GM18517 (cell line): Measurements from ENCODE around the gene MRTO4.
A peak's percentile ranks its signal among the peaks of the same experiment; 100 is the strongest.
"Not testable (repeated sequence)": the region's sequence is repeated elsewhere in the genome, so short reads cannot be mapped to it uniquely, and the experiment has no call there.

ENCODE experiments used
- ATAC-seq: cut with Tn5 transposase; IDR thresholded peaks from one replicate; pipeline ENCODE4 v1.9.1; 2021; ENCODE audit warnings: mild to moderate bottlenecking, moderate library complexity; ENCODE audit not compliant: unreplicated experiment

The MRTO4 gene

DNA sequence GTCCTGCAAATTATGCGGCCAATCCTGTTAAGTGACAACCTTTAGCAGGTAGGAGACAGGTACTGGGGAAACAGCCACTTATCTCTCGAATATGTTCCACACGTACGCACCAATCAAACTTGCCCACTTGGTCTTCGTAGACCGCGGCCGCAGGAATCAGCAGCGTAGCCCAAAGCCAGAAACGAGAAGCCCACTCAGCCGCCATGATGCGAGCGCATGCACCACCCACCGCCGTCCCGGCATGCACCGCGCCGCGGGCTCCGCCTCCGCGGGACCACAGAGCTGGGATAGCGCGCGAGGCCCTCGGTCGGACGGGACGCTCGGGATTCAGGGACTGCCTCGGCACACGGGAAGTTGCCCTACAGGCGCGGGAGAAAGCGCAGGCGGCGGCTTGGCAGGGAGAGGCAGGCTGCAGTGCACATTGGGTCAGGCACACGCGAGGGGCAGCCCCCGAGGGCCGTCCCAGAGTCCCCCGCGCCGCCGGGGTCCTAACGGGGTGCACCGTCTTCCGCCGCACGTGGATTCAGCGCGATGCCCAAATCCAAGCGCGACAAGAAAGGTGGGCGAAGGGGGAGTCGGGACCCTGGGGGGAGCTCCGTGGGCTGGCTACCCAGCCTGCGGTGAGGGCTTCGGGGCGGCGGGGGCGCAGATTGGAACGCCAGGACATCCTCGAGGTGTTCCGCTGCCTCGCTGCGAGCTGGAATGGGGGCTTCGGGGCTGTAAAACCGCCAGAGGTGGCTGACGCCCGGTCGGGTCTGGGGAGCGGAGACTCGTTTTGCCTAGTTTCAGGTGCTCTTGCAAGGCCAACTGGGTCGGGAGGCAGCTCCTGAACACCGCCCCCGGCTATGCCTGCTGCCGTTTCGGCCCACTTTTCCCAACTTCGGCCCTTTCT lies at the start of gene MRTO4, which contains the start of gene EMC1:
MRTO4 (plus strand) TSS at position 501 of the 892 bp plus-strand sequence; CDS start at position 532, 31 bp downstream.
EMC1 (minus strand) TSS at position 220 of the 892 bp plus-strand sequence; CDS start at position 205, 15 bp downstream.
- ATAC-seq: peak; percentile 84

DNA sequence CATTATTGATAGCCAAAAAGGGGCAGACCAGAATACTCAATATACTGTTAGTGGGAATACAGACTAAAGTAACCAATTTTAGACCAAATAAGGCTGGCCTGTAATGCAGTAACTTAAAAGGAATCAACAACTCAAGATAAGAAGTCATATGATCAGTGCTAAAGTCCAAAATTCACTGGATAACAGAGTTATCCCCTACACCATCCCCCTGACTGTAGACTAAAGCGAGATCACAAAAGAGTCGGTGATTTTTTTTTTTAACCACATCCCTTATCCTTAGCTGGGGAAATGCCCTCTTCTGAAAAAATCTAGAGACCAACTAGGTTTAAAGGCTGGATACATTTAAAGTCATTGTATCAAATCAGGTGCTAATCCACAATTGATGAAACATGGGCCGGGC lies 49.2 kb upstream of the MRTO4 start:
- ATAC-seq: no peak

DNA sequence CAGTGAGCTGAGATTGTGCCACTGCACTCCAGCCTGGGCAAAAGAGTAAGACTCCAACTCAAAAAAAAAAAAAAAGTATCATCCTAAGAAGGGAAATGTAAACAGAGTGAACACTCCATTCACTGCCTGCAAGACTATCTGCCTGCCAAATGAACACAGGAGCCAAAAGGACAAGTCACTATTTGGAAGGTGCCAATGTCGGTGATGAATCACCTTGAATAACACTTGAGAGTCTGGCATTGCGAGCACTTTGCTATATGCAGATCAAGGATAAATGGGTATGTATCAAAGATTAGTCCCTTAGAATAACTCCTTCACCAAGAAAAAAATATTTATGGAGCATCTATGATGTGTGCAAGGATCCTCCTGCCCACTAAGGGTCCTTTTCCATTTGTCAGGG lies 48.2 kb upstream of the MRTO4 start:
- ATAC-seq: no peak

DNA sequence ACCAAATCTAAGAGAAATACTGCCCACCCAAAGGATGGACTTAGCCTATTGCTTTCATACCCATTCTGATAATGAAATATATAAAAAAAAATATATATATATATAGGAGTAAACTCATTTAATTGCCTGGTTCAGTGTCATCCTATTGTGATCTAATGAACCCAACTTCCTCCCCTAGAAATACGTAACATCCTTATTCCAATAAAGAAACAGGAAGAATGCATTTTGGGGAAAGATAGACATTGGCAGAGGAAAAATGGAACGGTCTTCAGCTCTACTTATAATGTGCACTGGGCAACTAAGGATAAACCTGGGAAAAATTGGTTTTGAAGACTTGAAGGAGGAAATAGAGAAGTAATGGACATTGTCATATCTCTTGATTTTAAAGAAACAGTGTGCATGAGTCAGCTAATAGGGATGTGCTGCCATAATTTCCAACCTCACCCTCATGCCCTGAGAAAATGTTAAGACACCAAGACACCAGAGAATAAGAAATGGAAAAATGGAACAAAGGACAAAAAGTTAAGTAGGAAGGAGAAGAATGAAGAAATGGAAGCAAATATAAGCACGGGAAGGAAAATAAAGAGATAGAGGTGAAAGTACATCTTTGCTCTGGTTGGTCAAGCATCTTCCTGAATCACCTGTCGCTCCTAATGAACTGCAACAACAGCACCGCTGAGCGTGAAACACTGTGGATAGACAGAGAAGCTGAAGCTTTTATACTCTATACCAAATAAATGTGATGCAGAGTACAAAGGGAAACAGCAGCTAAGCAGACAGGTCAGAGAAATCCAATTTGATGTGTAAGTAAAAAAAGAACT lies 46.9 kb upstream of the MRTO4 start:
- no peak for ATAC-seq

DNA sequence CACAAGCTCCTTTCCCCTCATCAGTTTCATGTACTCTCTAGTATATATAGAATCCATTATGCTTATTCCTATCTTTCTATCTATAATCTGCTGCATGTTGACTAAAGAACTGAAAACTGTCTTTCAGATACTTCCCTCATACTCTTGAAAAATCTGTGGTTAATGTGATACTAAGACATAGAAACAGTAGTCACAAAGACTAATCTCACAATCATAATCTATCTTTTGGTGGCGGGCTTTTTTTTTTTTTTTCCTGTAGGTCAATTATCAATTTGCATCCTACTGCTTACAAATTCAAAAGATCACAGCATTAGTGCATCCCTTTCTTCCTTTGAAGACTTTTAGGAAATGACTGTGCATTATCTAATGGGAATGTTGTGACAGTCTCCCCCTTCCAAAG lies 46.2 kb upstream of the MRTO4 start:
- no peak for ATAC-seq

DNA sequence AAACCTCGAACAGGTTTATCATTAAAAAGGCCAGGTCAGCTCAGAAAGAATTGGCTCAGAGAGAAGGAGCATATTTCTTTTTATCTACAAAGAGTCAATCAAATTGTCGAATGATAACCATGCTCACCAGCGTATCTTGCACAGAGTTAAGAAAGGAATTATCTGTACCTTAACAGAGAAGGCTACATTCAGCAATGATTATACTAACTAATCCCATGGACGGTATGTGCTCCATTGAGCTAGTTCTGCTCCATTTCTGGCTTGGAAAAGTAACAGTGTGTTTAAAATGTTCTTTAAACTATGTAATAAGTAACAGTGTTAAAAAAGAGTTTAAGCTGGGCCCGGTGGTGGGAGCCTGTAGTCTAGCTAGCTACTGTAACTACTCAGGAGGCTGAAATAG lies 45.8 kb upstream of the MRTO4 start:
- ATAC-seq: no peak

DNA sequence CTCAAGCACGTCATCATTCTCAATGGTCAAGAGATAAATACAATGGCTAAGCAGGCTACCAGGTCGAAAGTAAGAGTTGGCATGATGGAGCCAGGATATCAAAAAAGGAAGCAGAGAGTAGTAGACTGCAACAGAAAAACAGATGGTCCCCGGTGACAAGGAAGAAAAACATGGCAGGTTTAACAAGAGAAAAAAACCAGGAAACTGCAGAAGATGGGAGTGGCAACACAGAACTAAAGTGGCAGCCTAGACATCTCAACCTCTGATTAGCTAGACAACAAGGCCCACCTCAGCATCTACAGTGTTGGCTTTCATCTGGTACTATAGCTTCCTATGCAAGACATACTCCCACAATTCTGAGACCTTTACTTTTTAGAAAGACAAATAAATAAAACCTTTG lies 44.7 kb upstream of the MRTO4 start:
- no peak for ATAC-seq

DNA sequence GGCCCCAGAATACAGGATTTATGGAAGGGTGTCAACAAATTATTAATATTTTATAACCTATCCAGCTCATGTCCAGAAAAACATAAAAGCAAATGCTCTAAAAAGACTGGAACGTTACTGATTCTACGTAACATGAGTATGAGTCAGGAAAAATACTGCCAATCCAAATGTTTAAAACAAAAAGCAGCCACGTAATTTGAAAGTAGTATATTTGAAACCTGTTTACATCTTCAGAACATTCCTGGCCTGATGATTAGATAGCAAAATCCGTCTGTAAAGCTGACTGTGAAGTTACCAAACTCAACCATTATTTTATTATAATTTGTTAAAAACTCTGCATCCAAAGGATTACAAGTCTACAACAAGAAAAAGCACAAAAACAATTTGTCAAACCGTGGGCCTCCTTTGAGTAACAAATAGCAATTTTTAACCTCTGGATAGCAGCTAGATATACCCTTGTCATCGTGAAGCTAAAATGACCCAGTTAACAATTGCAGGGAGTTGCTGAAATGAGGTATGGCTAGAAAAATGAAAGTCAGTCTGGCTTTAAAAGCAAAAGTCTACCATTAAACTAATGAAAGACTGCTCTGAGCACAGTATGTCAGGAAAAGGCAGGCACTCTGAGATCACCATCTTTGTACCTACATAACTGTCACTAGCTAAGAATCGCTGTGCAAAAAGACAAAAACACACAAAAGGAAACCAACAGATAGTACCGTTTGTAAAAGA lies 42.7 kb upstream of the MRTO4 start:
- no peak for ATAC-seq

DNA sequence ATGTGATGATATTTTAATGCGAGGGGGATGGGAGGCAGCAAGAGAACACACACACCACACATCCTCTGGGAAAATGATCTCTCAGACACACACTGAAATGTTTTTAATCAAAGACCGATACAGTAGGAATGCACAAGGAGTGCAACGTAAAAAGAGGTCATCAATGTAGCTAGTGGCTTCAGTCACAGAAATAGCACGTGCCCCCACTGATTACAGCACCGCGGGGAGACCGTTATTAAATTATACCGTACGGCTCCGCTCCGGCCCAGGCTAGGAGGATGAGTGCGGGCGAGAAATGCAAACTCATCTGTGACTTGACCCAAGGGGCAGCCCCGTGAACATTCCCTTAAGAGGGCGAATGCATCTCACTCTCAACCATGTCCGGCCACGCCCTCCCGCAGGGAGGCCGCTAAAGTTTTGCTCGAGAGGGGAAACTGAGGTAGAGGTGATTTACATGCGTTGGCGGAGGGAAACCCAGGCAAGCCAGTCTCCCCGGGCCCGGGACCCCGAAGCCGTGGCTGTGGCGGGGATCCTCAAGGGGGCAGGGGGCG lies 42.1 kb upstream of the MRTO4 start:
- peak; percentile 35 for ATAC-seq

DNA sequence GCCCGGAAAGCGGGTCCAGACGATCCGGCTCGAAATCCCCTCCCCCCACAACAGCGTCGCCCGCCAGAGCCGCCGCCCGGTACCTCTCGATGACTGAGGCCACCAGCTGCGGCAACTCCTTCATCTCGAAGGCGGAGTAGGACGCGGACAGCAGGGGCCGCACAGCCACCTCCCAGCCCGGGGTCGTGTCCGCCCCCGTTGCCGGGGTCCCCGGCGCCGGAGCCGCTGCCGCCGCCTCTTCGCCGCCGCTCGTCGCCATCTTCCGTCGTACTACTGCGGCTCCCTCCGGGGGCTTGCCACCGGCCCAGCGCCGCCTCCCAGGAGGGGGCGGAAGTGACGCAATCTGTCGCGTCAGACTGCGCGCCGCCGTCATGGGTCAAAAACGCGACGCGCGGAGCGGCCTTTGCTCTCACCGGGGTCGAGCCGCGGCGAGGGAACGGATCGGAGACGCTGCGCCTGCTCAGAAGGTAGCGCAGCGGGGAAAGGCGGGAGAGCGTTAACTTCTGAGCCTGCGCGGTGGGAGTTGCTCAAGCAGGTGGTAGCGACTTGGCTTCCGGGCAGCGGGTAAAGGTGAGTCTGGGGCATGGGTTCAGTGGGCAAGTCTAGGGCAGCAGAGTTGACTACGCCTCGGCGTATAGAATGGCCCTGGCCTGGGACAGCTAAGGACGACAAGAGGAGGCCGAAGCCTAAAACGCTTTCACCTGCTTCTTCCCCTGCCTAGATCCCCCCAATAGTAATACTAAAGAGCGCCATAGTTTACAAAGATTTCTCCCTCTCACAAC lies 41.4 kb upstream of the MRTO4 start, which contains the start of gene UBR4:
UBR4 (minus strand) TSS at position 277 of the 782 bp plus-strand sequence; CDS start at position 259, 18 bp downstream.
- ATAC-seq: peak; percentile 79

DNA sequence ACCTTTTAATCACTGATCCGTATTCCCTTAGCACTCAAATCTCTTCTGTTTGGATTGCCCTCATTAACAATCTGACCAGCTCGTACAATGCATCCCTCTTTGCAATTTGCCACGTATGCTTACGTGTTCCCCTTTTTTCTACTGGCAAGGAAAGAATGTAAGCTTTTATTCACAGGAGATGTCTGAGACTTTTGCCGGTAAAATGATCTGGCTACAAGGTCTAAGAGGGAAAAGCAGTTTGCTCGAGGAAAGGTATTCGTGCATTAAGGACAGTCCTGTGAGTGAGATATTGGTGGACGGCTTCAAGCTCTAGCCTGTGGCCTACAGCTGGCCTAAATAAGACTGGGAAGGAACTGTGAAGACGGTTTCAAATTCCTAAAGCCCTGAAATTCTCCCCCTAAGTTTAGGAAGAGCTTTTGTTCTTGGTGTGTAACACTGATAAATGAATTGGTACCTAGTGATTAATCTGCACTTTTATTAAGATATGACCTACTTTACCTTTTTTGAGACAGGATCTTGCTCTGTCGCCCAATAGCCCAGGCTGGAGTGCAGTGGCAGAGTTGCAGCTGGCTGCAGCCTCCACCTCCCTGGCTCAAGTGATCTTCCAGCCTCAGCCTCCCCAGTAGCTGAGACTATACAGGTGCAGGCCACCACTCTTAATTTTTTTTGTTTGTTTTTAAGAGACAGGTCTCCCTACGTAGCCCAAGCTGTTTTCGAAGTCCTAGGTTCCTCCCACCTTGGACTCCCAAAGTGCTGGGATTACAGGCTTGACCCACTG lies 40.6 kb upstream of the MRTO4 start:
- peak; percentile 4 for ATAC-seq

DNA sequence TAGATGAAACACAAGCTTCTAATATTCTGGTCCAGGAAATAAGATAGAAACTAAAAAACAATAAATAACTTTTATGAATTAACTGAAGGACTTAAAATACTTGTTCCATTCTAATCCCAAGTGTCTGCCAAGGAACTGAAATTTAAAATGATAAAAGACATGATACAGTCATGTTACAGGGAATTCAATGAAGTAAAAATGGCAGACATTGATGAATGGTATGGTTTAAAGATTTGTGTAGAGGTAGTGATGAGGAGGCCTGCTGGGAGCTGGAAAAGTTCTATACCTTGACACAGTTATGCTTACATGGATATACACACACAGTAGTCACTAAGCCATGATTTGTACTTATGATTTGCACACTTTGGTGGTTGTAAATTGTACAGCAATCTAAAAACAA lies 39.4 kb upstream of the MRTO4 start:
- no peak for ATAC-seq

DNA sequence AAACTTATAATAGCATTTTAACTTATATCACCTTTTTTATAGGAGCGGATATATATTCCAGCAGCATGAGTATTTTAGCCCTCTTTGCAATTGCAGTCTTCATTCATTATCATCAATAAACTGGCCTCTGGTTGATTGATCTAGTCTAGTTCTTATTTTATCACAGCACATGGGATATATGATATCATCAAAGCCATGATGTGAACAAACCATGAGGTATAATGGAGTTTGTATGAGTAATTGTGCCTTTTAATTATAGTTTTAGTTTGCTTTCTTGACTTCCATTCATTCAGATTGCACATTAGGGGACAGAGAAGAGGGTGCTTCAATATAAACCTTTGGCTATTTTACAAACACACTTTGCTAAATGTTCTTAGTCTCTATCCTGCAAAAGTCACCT lies 38.0 kb upstream of the MRTO4 start:
- ATAC-seq: no peak

DNA sequence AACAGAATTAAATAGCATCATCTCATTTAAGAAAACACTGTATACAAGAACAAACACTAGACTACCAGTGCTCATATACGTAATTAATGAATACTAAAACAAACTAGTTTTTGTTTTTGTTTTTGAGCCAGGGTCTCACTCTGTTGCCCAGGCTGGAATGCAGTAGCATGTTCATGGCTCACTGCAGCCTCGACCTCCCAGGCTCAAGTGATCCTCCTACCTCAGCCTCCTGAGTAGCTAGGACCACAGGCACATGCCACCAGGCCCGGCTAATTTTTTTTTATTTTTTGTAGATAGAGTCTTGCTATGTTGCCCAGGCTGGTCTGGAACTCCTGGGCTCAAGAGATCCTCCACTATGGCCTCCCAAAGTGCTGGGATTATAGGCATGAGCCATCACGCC lies 35.0 kb upstream of the MRTO4 start:
- not testable (repeated sequence) for ATAC-seq

DNA sequence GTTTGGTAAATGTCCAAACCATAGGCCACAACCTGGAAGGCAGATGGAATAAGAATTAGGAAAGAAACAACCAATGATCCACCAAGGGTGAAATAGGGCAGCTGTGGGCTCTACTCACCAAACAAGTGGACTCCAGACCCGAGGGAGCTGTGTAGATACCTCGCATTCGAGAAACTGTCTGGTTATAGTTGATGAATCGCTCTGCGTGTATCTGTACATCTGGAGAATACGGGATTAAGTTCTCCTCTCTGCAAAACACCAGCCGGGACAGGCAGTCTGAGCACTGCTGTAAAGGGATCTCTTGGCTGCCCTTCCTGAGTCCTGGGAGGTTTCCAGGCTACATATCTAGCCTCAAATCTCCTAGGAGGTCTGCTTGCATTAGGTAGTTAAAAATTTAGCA lies 32.2 kb upstream of the MRTO4 start:
- ATAC-seq: no peak

DNA sequence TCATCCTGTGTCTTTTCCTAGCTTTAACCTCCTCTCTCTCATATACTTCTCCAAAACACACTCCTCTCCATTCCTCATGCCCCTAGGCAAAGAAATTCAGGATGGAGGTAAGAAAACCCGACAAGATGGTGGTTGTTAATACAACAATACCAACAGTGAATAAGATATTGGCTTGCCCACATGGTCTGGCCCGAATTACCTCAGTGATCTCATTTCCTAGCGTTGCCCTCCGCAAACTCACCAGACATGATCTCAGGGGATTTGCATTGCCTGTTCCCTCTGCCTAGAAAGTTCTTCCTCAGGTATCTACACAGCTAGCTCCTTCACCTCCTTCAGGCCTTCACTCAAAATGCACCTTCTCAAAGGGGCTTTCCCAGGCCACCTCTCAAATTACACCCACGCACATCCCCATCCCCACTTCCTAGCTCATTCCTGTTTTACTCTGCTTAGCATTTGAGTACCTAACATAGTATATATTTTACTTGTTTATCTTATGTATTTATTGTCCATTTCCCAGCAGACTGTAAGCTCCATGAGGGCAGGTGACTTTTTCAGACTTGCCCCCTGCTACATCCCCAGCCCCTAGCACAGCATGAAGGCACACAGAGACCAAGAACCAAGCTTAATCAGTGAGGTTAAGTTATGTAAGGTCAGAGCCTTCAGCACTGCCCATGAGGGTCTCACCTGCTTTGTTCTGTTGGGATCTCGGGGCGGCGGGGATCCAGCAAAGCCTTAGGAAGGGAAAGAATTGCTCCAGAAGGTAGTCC lies 31.3 kb upstream of the MRTO4 start:
- ATAC-seq: no peak

DNA sequence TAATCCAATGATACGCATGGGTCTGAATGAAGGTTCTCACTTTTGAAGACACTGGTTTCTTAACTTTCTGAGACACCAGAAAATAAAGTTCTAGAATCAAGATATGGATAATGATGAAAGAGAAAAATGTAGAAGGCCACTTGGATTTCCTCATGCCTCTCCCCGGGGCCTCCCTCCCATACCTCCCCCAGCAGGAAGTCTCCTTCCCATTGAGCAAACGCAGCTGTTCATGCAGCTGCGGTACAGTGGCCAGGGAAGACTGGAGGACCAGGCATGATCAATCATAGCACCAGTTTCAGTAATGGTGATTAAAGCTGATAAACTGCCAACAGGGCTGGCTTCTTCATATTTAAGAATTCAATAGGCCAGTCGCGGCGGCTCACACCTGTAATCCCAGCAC lies 30.6 kb upstream of the MRTO4 start:
- no peak for ATAC-seq

DNA sequence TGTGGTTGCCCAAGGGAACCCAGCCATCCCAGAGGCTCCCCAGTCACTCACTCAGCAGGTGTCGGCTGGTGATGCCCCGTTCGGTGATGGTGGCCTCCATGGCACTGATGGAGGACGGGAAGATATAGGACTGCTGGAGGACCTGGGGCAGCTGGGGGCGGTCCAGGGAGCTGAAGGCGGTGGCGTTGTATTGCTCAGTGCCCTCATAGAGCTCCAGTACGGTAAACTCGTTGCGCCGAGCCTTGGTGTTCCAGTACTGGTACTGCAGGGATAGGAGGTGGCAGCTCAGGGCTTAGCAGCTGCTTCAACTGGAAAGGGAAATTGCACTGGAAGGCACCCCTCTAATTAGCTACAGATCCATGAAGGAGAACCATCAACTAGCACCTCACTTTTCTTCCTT lies 29.0 kb upstream of the MRTO4 start:
- no peak for ATAC-seq
